IMR-90 (cell line): ENCODE data around the gene CPLX1. TPM values are rescaled to one million over a fixed set of nuclear protein-coding genes. Genes with fewer than 3 reads are reported as not detected.

Source experiments
- ATAC-seq: fragments of 200-7000 bp; cut with Tn5 transposase; 2 replicates; pipeline ENCODE4 v1.9.1; 2020; ENCODE audit warnings: low read depth, mild to moderate bottlenecking, moderate library complexity
- BruUV-seq: library from RNA; stranded (reverse); fragments of 400-500 nt; replicated peaks from 2 replicates; lab custom pipeline; 2021; lab: Mats Ljungman, UMichigan
- CTCF ChIA-PET: fragments of 300-600 bp; formaldehyde crosslinking; extraction: SDS; loops from one replicate; lab custom pipeline; 2021; ENCODE audit warnings: antibody characterized with exemption; lab: Yijun Ruan, JAX
- POLR2A ChIA-PET: fragments of 300-600 bp; sonication (Branson Sonifier 250); formaldehyde crosslinking; loops from one replicate; lab custom pipeline; 2022; ENCODE audit warnings: antibody characterized with exemption; ENCODE audit not compliant: unreplicated experiment; lab: Charles Lee
- DNase-seq: peaks from one replicate; pipeline ENCODE4 v3.0.0; 2013
- H2AFZ ChIP-seq: replicated peaks from 2 replicates; pipeline ENCODE3; 2013; ENCODE audit warnings: low read length, mild to moderate bottlenecking; ENCODE audit not compliant: poor library complexity
- H2AK5ac ChIP-seq: 2 replicates; pipeline ENCODE4 v1.6.1; 2013; ENCODE audit warnings: low read depth, low read length, inconsistent platforms
- H2AK9ac ChIP-seq: replicated peaks from 2 replicates; pipeline ENCODE3; 2013; ENCODE audit warnings: mild to moderate bottlenecking, low read depth, low read length, moderate library complexity; ENCODE audit not compliant: poor library complexity
- H2BK120ac ChIP-seq: 2 replicates; pipeline ENCODE4 v1.6.1; 2013; ENCODE audit warnings: low read depth, low read length, inconsistent platforms
- H2BK15ac ChIP-seq: 3 replicates; pipeline ENCODE4 v1.6.1; 2013; ENCODE audit warnings: low read depth, low read length, inconsistent platforms
- H2BK20ac ChIP-seq: 2 replicates; pipeline ENCODE4 v1.6.1; 2013; ENCODE audit warnings: low read depth, mild to moderate bottlenecking, inconsistent platforms, low read length, moderate library complexity
- H2BK5ac ChIP-seq: 2 replicates; pipeline ENCODE4 v1.6.1; 2013; ENCODE audit warnings: mild to moderate bottlenecking, low read depth, low read length, inconsistent platforms; ENCODE audit not compliant: poor library complexity, severe bottlenecking
- H3K14ac ChIP-seq: replicated peaks from 2 replicates; pipeline ENCODE4 v1.6.1; 2013; ENCODE audit warnings: low read depth, low read length, inconsistent platforms
- H3K18ac ChIP-seq: 2 replicates; pipeline ENCODE4 v1.6.1; 2013; ENCODE audit warnings: low read depth, low read length, control low read depth
- H3K23ac ChIP-seq: 2 replicates; pipeline ENCODE4 v1.6.1; 2013; ENCODE audit warnings: low read depth, low read length, inconsistent platforms
- H3K27ac ChIP-seq: 2 replicates; pipeline ENCODE4 v1.5.1; 2013; ENCODE audit warnings: mild to moderate bottlenecking, control low read depth, low read length; ENCODE audit not compliant: insufficient read depth
- H3K27me3 ChIP-seq: 2 replicates; pipeline ENCODE4 v1.6.1; 2013; ENCODE audit warnings: low read length; ENCODE audit not compliant: control insufficient read depth, insufficient read depth
- H3K36me3 ChIP-seq: 2 replicates; pipeline ENCODE4 v1.6.1; 2013; ENCODE audit warnings: low read length, mixed read lengths; ENCODE audit not compliant: control insufficient read depth, insufficient read depth
- H3K4ac ChIP-seq: 2 replicates; pipeline ENCODE4 v1.6.1; 2013; ENCODE audit warnings: low read depth, low read length, inconsistent platforms
- H3K4me1 ChIP-seq: 2 replicates; pipeline ENCODE4 v1.6.1; 2013; ENCODE audit warnings: low read length, mixed read lengths; ENCODE audit not compliant: control insufficient read depth, insufficient read depth
- H3K4me2 ChIP-seq: 2 replicates; pipeline ENCODE4 v1.6.1; 2013; ENCODE audit warnings: low read depth, mild to moderate bottlenecking, control low read depth, low read length, moderate library complexity
- H3K4me3 ChIP-seq: 2 replicates; pipeline ENCODE4 v1.5.1; 2013; ENCODE audit warnings: low read depth, mild to moderate bottlenecking, control low read depth, low read length, moderate library complexity; ENCODE audit not compliant: insufficient read depth
- H3K56ac ChIP-seq: 2 replicates; pipeline ENCODE4 v1.6.1; 2013; ENCODE audit warnings: low read length, inconsistent platforms; ENCODE audit not compliant: insufficient read depth; ENCODE audit errors: extremely low read depth
- H3K79me1 ChIP-seq, 2 experiments: 2 replicates each; pipeline ENCODE4 v1.6.1; 2013; ENCODE audit warnings: low read length in 2 of 2, inconsistent platforms in 1 of 2, low read depth in 1 of 2
- H3K9ac ChIP-seq: 2 replicates; pipeline ENCODE4 v1.6.1; 2013; ENCODE audit warnings: low read depth, low read length, control low read depth
- H3K9me1 ChIP-seq: 2 replicates; pipeline ENCODE4 v1.6.1; 2013; ENCODE audit warnings: low read length, inconsistent platforms; ENCODE audit not compliant: insufficient read depth
- H3K9me3 ChIP-seq: 2 replicates; pipeline ENCODE4 v1.6.1; 2013; ENCODE audit warnings: low read length; ENCODE audit not compliant: control insufficient read depth, insufficient read depth
- H4K20me1 ChIP-seq: 2 replicates; pipeline ENCODE4 v1.6.1; 2013; ENCODE audit warnings: low read length, inconsistent platforms; ENCODE audit not compliant: insufficient read depth
- H4K5ac ChIP-seq: 2 replicates; pipeline ENCODE4 v1.6.1; 2013; ENCODE audit warnings: mild to moderate bottlenecking, low read depth, low read length, control low read depth
- H4K8ac ChIP-seq, 2 experiments: 2 replicates each; pipeline ENCODE4 v1.6.1; 2013; ENCODE audit warnings: low read depth in 2 of 2, low read length in 2 of 2, control low read depth in 1 of 2, inconsistent platforms in 1 of 2
- H4K91ac ChIP-seq: 2 replicates; pipeline ENCODE4 v1.6.1; 2013; ENCODE audit warnings: low read depth, low read length, inconsistent platforms; ENCODE audit not compliant: insufficient read depth
- BHLHE40 ChIP-seq: fragments of 150-350 bp; IDR thresholded peaks from 2 replicates; pipeline ENCODE4 v1.6.1; 2016; ENCODE audit warnings: mild to moderate bottlenecking, low read depth, low read length
- CEBPB ChIP-seq: IDR thresholded peaks from 2 replicates; pipeline ENCODE4 v1.6.1; 2012; ENCODE audit warnings: low read depth, low read length, improper control_type of control experiment
- CHD1 ChIP-seq: IDR thresholded peaks from 2 replicates; pipeline ENCODE4 v1.6.1; 2012; ENCODE audit warnings: low read depth, low read length, improper control_type of control experiment
- FOS ChIP-seq: fragments of 150-350 bp; IDR thresholded peaks from 2 replicates; pipeline ENCODE4 v1.6.1; 2016; ENCODE audit warnings: low read depth, low read length
- MAFK ChIP-seq: IDR thresholded peaks from 2 replicates; pipeline ENCODE4 v1.6.1; 2012; ENCODE audit warnings: low read depth, low read length, improper control_type of control experiment
- MAZ ChIP-seq: IDR thresholded peaks from 2 replicates; pipeline ENCODE4 v1.6.1; 2012; ENCODE audit warnings: low read depth, mild to moderate bottlenecking, low read length, improper control_type of control experiment, moderate library complexity, borderline replicate concordance
- MXI1 ChIP-seq: IDR thresholded peaks from 2 replicates; pipeline ENCODE4 v1.6.1; 2012; ENCODE audit warnings: low read depth, mild to moderate bottlenecking, low read length, moderate library complexity, borderline replicate concordance
- NFE2L2 ChIP-seq: fragments of 150-350 bp; IDR thresholded peaks from 2 replicates; pipeline ENCODE4 v1.6.1; 2016; ENCODE audit warnings: low read depth, mild to moderate bottlenecking, low read length
- POLR2A ChIP-seq: IDR thresholded peaks from 2 replicates; pipeline ENCODE4 v1.6.1; 2012; ENCODE audit warnings: mild to moderate bottlenecking, low read depth, low read length
- RAD21 ChIP-seq: IDR thresholded peaks from 2 replicates; pipeline ENCODE4 v1.6.1; 2012; ENCODE audit warnings: low read length, improper control_type of control experiment
- RCOR1 ChIP-seq: IDR thresholded peaks from 2 replicates; pipeline ENCODE4 v1.6.1; 2012; ENCODE audit warnings: mild to moderate bottlenecking, low read length, improper control_type of control experiment; ENCODE audit not compliant: insufficient replicate concordance
- RFX5 ChIP-seq: IDR thresholded peaks from 2 replicates; pipeline ENCODE4 v1.8.0; 2012; ENCODE audit warnings: low read depth, mild to moderate bottlenecking, low read length, moderate library complexity
- SMC3 ChIP-seq: fragments of 150-350 bp; IDR thresholded peaks from 2 replicates; pipeline ENCODE4 v1.6.1; 2016; ENCODE audit warnings: low read depth, mild to moderate bottlenecking, antibody characterized with exemption, low read length, moderate library complexity
- USF2 ChIP-seq: fragments of 150-350 bp; IDR thresholded peaks from 2 replicates; pipeline ENCODE4 v1.6.1; 2017; ENCODE audit warnings: mild to moderate bottlenecking, antibody characterized with exemption, low read length, low read depth
- WGBS, 2 experiments: methylation state at CpG; one replicate each; pipeline versions ENCODE4 v1.1.5 to v1.1.7; 2013; ENCODE audit warnings: missing lambda C conversion rate in 2 of 2; ENCODE audit not compliant: insufficient read length in 1 of 2; ENCODE audit errors: extremely low coverage in 2 of 2; 5-methylcytosine and 5-hydroxymethylcytosine counted together
- dilution Hi-C: fragments of 300-500 bp; cut with HindIII; formaldehyde crosslinking; loops from one replicate; pipeline ENCODE4 v1.14.3; 2018; ENCODE audit warnings: low sequenced_read_pairs; ENCODE audit not compliant: unreplicated experiment
- in situ Hi-C: fragments of 300-500 bp; cut with MboI; formaldehyde crosslinking; loops from 3 replicates; pipeline ENCODE4 v1.14.3; 2019; ENCODE audit warnings: low sequenced_read_pairs, inconsistent platforms, mixed read lengths
- intact Hi-C: fragments of 100-400 bp; cut with micrococcal nuclease; formaldehyde crosslinking; loops from 2 replicates; pipeline ENCODE4 v1.10.0; 2022
- polyA plus RNA-seq, 3 experiments: library from polyadenylated mRNA; depleted of rRNA; stranded (reverse); fragments of >200 nt; gene quantifications; 2 replicates each; pipeline ENCODE4 v1.2.3, GENCODE V29; 2012; ENCODE audit warnings: low replicate concordance in 1 of 3
- total RNA-seq: library from RNA; depleted of rRNA; stranded (reverse); fragments of >200 nt; gene quantifications from 2 replicates; pipeline ENCODE4 v1.2.3, GENCODE V29; 2012
- TF ChIP-seq, protein P1 (sequence below): conservative IDR thresholded peaks from 2 replicates; pipeline ENCODE4 v1.5.1; 2012; ENCODE audit warnings: mild to moderate bottlenecking, low read depth, low read length, improper control_type of control experiment
- TF ChIP-seq, protein P2 (sequence below): fragments of 150-350 bp; IDR thresholded peaks from 2 replicates; pipeline ENCODE4 v1.6.1; 2016; ENCODE audit warnings: low read depth, mild to moderate bottlenecking, low read length, moderate library complexity, borderline replicate concordance

The CPLX1 gene
- total and polyA plus RNA-seq, 2 of the 4 experiments (the other 2 are of a cell fraction): 0.05 TPM; not detected in 1

GRCh38 chr4:836003-836511, 10.1 kb upstream of the CPLX1 start:
- Histone ChIP-seq H2BK20ac (no peak overlapping the region), H3K23ac (no peak overlapping the region), H3K18ac (no peak overlapping the region), H3K4me1 (no peaks in the 10 kb centered on the region), H3K9me1 (no peaks in the 10 kb centered on the region), H4K8ac (no peak overlapping the region), H3K36me3 (no peaks in the 10 kb centered on the region), H3K9me3 (peaks cover 13% of the 10 kb centered on the region), H2BK15ac (no peak overlapping the region), H3K27ac (no peak overlapping the region), H3K79me1 (no peaks in the 10 kb centered on the region), H2AFZ (no peak overlapping the region), H3K9ac (no peak overlapping the region), H4K5ac (no peak overlapping the region), H3K4me2 (no peak overlapping the region), H2AK5ac (no peak overlapping the region), H4K91ac (no peak overlapping the region), H2AK9ac (no peak overlapping the region), H3K27me3 (peaks cover 10% of the 10 kb centered on the region), H2BK5ac (no peak overlapping the region), H3K4me3 (no peak overlapping the region), H3K4ac (no peak overlapping the region), H2BK120ac (no peak overlapping the region), H3K14ac (no peak overlapping the region), H3K56ac (no peak overlapping the region), H4K20me1 (no peaks in the 10 kb centered on the region)
- intact Hi-C loops: no loop called here
- DNase-seq (no peak), ATAC-seq (no peak)
- CTCF ChIA-PET: no interaction called here
- BruUV-seq: no TSS peak
- WGBS, 2 experiments: 90% methylated on average over 17 of the region's 32 CpGs; no CpG with 5 or more reads in 1 of the 2 experiments
- POLR2A ChIA-PET: interaction anchor here (0.6 kb wide), 1 partner anchor 52 kb away, joined by 7 read pairs; no protein-coding TSS in a partner anchor
- dilution Hi-C loops: no loop called here
- in situ Hi-C loops: no loop called here
- no peak for TF ChIP-seq RCOR1
- TF ChIP-seq POLR2A: no peak
- no peak for TF ChIP-seq MXI1
- TF ChIP-seq FOS: no peak
- TF ChIP-seq, protein P1, sequence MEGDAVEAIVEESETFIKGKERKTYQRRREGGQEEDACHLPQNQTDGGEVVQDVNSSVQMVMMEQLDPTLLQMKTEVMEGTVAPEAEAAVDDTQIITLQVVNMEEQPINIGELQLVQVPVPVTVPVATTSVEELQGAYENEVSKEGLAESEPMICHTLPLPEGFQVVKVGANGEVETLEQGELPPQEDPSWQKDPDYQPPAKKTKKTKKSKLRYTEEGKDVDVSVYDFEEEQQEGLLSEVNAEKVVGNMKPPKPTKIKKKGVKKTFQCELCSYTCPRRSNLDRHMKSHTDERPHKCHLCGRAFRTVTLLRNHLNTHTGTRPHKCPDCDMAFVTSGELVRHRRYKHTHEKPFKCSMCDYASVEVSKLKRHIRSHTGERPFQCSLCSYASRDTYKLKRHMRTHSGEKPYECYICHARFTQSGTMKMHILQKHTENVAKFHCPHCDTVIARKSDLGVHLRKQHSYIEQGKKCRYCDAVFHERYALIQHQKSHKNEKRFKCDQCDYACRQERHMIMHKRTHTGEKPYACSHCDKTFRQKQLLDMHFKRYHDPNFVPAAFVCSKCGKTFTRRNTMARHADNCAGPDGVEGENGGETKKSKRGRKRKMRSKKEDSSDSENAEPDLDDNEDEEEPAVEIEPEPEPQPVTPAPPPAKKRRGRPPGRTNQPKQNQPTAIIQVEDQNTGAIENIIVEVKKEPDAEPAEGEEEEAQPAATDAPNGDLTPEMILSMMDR: no peak
- TF ChIP-seq CHD1: no peak
- no peak for TF ChIP-seq MAZ
- TF ChIP-seq CEBPB: no peak
- no peak for TF ChIP-seq NFE2L2
- TF ChIP-seq BHLHE40: no peak
- no peak for TF ChIP-seq RFX5
- TF ChIP-seq SMC3: no peak
- TF ChIP-seq, protein P2, sequence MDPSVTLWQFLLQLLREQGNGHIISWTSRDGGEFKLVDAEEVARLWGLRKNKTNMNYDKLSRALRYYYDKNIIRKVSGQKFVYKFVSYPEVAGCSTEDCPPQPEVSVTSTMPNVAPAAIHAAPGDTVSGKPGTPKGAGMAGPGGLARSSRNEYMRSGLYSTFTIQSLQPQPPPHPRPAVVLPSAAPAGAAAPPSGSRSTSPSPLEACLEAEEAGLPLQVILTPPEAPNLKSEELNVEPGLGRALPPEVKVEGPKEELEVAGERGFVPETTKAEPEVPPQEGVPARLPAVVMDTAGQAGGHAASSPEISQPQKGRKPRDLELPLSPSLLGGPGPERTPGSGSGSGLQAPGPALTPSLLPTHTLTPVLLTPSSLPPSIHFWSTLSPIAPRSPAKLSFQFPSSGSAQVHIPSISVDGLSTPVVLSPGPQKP: no peak
- TF ChIP-seq RAD21: no peak
- TF ChIP-seq MAFK: no peak
- no peak for TF ChIP-seq USF2
